Astrocyte (in vitro differentiated cells and primary cell): ENCODE data around the gene SDF2. TPM values are rescaled to one million over a fixed set of nuclear protein-coding genes. Genes with fewer than 3 reads are reported as not detected.

Experiments used
- DNase-seq: peaks from one replicate; pipeline ENCODE4 v3.0.0-alpha.2; 2010; ENCODE audit warnings: low read depth
- FAIRE-seq: peaks from 2 replicates; lab custom pipeline; 2011; peaks lifted over from hg19 to GRCh38; lab: Jason Lieb, UNC
- H2AFZ ChIP-seq: 2 replicates; pipeline ENCODE4 v1.6.0; 2012; ENCODE audit warnings: low read depth, low read length, inconsistent platforms
- H3K27ac ChIP-seq: 2 replicates; pipeline ENCODE4 v1.5.1; 2011; ENCODE audit warnings: low read depth, low read length, inconsistent platforms
- H3K27me3 ChIP-seq: 2 replicates; pipeline ENCODE4 v1.6.0; 2011; ENCODE audit warnings: low read length, inconsistent platforms; ENCODE audit not compliant: insufficient read depth
- H3K36me3 ChIP-seq: 2 replicates; pipeline ENCODE4 v1.5.1; 2011; ENCODE audit warnings: low read length, inconsistent platforms; ENCODE audit not compliant: insufficient read depth
- H3K4me1 ChIP-seq: 2 replicates; pipeline ENCODE4 v1.5.1; 2011; ENCODE audit warnings: low read length, inconsistent platforms; ENCODE audit not compliant: insufficient read depth
- H3K4me2 ChIP-seq: 2 replicates; pipeline ENCODE4 v1.6.0; 2012; ENCODE audit warnings: low read length, inconsistent platforms
- H3K4me3 ChIP-seq: 2 replicates; pipeline ENCODE4 v1.5.1; 2011; ENCODE audit warnings: low read depth, mild to moderate bottlenecking, low read length, inconsistent platforms; ENCODE audit not compliant: insufficient read depth
- H3K79me2 ChIP-seq: 2 replicates; pipeline ENCODE4 v1.6.0; 2012; ENCODE audit warnings: mild to moderate bottlenecking, low read length, inconsistent platforms; ENCODE audit not compliant: insufficient read depth
- H3K9ac ChIP-seq: 2 replicates; pipeline ENCODE4 v1.6.0; 2012; ENCODE audit warnings: mild to moderate bottlenecking, low read length, inconsistent platforms
- H3K9me3 ChIP-seq: 2 replicates; pipeline ENCODE4 v1.5.1; 2012; ENCODE audit warnings: low read depth, mild to moderate bottlenecking, low read length, inconsistent platforms; ENCODE audit not compliant: insufficient read depth
- H4K20me1 ChIP-seq: 2 replicates; pipeline ENCODE4 v1.6.0; 2012; ENCODE audit warnings: low read length, inconsistent platforms; ENCODE audit not compliant: insufficient read depth
- H3K27ac Mint-ChIP-seq: one replicate; pipeline ENCODE4 v1.8.0; 2021; ENCODE audit warnings: mild to moderate bottlenecking, mixed read lengths; ENCODE audit not compliant: unreplicated experiment
- H3K27me3 Mint-ChIP-seq: one replicate; pipeline ENCODE4 v1.8.0; 2021; ENCODE audit warnings: low read depth, mixed read lengths; ENCODE audit not compliant: unreplicated experiment
- H3K36me3 Mint-ChIP-seq: one replicate; pipeline ENCODE4 v1.8.0; 2021; ENCODE audit warnings: low read depth, mixed read lengths; ENCODE audit not compliant: unreplicated experiment
- H3K4me1 Mint-ChIP-seq: one replicate; pipeline ENCODE4 v1.8.0; 2021; ENCODE audit warnings: low read depth, mixed read lengths; ENCODE audit not compliant: unreplicated experiment
- H3K4me3 Mint-ChIP-seq: one replicate; pipeline ENCODE4 v1.8.0; 2021; ENCODE audit warnings: mild to moderate bottlenecking, moderate library complexity, mixed read lengths; ENCODE audit not compliant: unreplicated experiment
- H3K9me3 Mint-ChIP-seq: one replicate; pipeline ENCODE4 v1.8.0; 2021; ENCODE audit warnings: mild to moderate bottlenecking, mixed read lengths; ENCODE audit not compliant: unreplicated experiment
- CTCF ChIP-seq: IDR thresholded peaks from 2 replicates; pipeline ENCODE4 v1.5.1; 2011; ENCODE audit warnings: low read depth, mild to moderate bottlenecking, inconsistent platforms, low read length, moderate library complexity; ENCODE audit not compliant: insufficient read depth
- EZH2 ChIP-seq: IDR thresholded peaks from 2 replicates; pipeline ENCODE4 v1.6.1; 2012; ENCODE audit warnings: mild to moderate bottlenecking, low read length, inconsistent platforms; ENCODE audit not compliant: insufficient read depth
- total RNA-seq: library from RNA; stranded (reverse); gene quantifications from 2 replicates; pipeline ENCODE4 v1.2.1, GENCODE V29; 2021

Gene SDF2
- total RNA-seq, 1 donor from 2014 or later, result 71.2 TPM

DNA sequence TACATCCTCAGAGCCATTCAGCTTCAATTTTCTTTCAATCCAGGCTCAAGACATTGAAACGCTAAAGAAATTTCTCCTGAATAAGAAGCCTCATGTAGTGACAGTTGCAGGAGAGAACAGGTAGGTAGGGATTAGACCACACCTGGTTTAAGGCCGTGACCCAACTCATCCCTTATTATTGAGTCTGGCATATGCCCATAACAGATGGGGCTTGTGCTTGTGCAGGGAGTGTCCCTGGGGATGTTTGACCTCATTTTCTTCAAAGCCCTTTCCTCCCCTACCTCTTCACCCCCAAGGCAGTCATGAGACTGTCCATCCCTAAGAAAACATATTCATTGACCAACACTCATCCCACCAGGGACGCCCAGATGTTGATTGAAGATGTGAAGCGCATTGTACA is 24.6 kb upstream of the SDF2 start:
- Histone ChIP-seq H2AFZ (no peak overlapping the region), H3K4me3 (no peak overlapping the region), H3K9ac (no peak overlapping the region), H3K4me1 (no peaks in the 10 kb centered on the region), H3K9me3 (no peaks in the 10 kb centered on the region), H3K27me3 (no peaks in the 10 kb centered on the region), H3K36me3 (peaks cover 87% of the 10 kb centered on the region), H3K79me2 (no peaks in the 10 kb centered on the region), H3K4me2 (no peak overlapping the region), H4K20me1 (peaks cover 16% of the 10 kb centered on the region), H3K27ac (no peak overlapping the region)
- Mint-ChIP-seq H3K27me3 (no peaks in the 10 kb centered on the region), H3K9me3 (no peaks in the 10 kb centered on the region), H3K4me3 (no peak overlapping the region), H3K4me1 (no peaks in the 10 kb centered on the region), H3K27ac (no peak overlapping the region), H3K36me3 (peaks cover 40% of the 10 kb centered on the region)
- TF ChIP-seq EZH2, result no peak
- no peak for TF ChIP-seq CTCF
- DNase-seq (no peak), FAIRE-seq (no peak)

DNA sequence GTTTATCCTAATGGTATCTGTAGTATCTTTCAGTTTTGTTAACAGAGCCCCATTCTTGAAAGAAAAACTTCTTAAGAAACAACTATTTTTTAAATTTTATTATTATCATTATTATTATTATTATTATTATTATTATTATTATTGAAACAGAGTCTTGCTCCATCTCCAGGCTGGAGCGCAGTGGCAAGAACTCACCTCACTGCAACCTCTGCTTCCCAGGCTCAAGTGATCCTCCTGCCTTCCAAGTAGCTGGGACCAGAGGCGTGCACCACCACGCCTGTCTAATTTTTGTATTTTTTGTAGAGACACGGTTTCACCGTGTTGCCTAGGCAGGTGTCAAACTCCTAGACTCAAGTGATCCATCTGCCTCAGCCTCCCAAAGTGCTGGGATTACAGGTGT is 23.7 kb upstream of the SDF2 start:
- TF ChIP-seq EZH2, result no peak
- TF ChIP-seq CTCF, result no peak
- Mint-ChIP-seq H3K27ac (no peak overlapping the region), H3K36me3 (peaks cover 40% of the 10 kb centered on the region)

DNA sequence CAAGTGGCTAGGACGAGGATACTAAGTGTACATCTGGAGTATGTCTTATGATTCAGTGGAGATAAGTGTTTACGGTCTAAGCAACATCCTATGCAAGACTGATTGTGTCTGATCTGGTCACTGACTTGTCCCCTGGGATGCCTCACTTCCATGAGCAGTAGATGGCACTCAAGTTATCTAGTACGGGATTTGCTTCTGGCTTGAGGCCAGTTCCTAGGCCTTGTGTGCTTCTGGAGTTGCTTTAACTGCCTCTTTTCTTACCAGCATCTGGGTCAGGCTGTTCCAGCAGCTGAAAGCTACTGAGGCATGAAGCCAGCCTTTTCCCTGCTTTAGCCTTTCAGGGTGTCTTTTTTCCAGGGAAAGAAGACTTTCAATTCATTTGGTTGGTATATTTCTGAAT is 23.3 kb upstream of the SDF2 start:
- no peak for DNase-seq
- no peak overlapping the region for H3K9ac ChIP-seq
- Mint-ChIP-seq H3K9me3 (no peaks in the 10 kb centered on the region), H3K4me3 (no peak overlapping the region), H3K4me1 (no peaks in the 10 kb centered on the region), H3K36me3 (peaks cover 41% of the 10 kb centered on the region), H3K27ac (no peak overlapping the region), H3K27me3 (no peaks in the 10 kb centered on the region)
- peaks cover 16% of the 10 kb centered on the region for H4K20me1 ChIP-seq
- FAIRE-seq, result peak; percentile 39
- H3K79me2 ChIP-seq, result no peaks in the 10 kb centered on the region
- H3K27ac ChIP-seq, result no peak overlapping the region
- no peaks in the 10 kb centered on the region for H3K9me3 ChIP-seq
- peaks cover 85% of the 10 kb centered on the region for H3K36me3 ChIP-seq
- H3K4me3 ChIP-seq, result no peak overlapping the region
- H2AFZ ChIP-seq, result no peak overlapping the region
- no peak overlapping the region for H3K4me2 ChIP-seq
- H3K27me3 ChIP-seq, result no peaks in the 10 kb centered on the region
- TF ChIP-seq CTCF (no peak), EZH2 (no peak)
- no peaks in the 10 kb centered on the region for H3K4me1 ChIP-seq

More for the DNA sequence above, 23.7 kb upstream of the SDF2 start:
- H3K27me3 Mint-ChIP-seq, result no peaks in the 10 kb centered on the region
- DNase-seq (no peak), FAIRE-seq (no peak)
- no peaks in the 10 kb centered on the region for H3K4me1 Mint-ChIP-seq
- Histone ChIP-seq H3K9ac (no peak overlapping the region), H3K79me2 (no peaks in the 10 kb centered on the region), H3K4me3 (no peak overlapping the region), H3K36me3 (peaks cover 89% of the 10 kb centered on the region), H3K27ac (no peak overlapping the region), H4K20me1 (peaks cover 16% of the 10 kb centered on the region), H3K4me1 (no peaks in the 10 kb centered on the region), H3K4me2 (no peak overlapping the region), H3K9me3 (no peaks in the 10 kb centered on the region), H3K27me3 (no peaks in the 10 kb centered on the region), H2AFZ (no peak overlapping the region)
- no peaks in the 10 kb centered on the region for H3K9me3 Mint-ChIP-seq
- H3K4me3 Mint-ChIP-seq, result no peak overlapping the region
